Activated gamma-delta T cell (primary cell): Measurements from ENCODE around the gene TUBA8.
"Not testable (repeated sequence)": the region's sequence is repeated elsewhere in the genome, so short reads cannot be mapped to it uniquely, and the experiment has no call there.

Experiments used
- DNase-seq: peaks from one replicate; lab custom pipeline; 2025; lab: John Stamatoyannopoulos, UW

TUBA8 gene

DNA sequence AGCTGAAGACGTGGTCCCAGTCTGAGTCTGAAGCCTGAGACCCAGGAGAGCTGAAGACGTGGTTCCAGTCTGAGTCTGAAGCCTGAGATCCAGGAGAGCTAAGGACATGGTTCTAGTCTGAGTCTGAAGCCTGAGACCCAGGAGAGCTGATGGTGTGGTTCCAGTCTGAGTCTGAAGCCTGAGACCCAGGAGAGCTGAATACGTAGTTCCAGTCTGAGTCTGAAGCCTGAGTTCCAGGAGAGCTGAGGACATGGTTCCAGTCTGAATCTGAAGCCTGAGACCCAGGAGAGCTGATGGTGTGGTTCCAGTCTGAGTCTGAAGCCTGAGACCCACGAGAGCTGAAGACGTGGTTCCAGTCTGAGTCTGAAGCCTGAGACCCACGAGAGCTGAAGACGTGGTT is 4.6 kb upstream of the TUBA8 start:
- DNase-seq: not testable (repeated sequence)

DNA sequence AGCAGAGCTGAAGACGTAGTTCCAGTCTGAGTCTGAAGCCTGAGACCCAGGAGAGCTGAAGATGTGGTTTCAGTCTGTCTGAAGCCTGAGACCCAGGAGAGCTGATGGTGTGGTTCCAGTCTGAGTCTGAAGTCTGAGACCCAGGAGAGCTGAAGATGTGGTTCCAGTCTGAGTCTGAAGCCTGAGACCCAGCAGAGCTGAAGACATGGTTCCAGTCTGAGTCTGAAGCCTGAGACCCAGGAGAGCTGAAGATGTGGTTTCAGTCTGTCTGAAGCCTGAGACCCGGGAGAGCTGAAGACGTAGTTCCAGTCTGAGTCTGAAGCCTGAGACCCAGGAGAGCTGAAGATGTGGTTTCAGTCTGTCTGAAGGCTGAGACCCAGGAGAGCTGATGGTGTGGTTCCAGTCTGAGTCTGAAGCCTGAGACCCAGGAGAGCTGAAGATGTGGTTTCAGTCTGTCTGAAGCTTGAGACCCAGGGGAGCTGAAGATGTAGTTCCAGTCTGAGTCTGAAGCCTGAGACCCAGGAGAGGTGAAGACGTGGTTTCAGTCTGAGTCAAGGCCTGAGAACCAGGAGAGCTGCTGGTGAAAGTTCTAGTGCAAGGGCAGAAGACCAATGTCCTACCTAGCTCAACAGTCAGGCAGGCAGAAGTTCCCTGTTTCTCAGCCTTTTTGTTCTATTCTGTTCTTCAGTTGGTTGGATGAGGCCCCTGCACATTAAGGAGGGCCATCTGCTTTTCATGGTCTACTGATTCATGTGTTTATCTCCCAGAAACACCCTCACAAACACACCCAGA is 3.9 kb upstream of the TUBA8 start:
- DNase-seq: not testable (repeated sequence)

DNA sequence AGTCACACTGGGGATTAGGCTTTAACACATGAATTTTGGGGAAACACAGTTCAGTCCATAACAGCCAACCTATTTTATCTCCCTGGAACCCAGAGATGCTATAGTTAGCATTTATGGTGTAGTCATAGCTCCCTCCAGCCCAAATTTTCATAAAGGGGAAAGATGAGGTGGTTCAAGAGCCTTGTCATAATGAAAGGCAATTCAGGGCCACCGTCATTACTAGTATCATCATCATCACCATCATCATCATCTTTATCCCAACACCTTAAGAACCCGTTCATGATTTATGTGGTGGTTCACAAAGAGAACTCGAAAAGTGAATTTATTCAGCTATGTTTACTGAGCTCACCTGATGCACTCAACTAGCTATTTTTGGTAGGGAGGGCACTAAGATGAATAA is 2.4 kb upstream of the TUBA8 start:
- no peak for DNase-seq

DNA sequence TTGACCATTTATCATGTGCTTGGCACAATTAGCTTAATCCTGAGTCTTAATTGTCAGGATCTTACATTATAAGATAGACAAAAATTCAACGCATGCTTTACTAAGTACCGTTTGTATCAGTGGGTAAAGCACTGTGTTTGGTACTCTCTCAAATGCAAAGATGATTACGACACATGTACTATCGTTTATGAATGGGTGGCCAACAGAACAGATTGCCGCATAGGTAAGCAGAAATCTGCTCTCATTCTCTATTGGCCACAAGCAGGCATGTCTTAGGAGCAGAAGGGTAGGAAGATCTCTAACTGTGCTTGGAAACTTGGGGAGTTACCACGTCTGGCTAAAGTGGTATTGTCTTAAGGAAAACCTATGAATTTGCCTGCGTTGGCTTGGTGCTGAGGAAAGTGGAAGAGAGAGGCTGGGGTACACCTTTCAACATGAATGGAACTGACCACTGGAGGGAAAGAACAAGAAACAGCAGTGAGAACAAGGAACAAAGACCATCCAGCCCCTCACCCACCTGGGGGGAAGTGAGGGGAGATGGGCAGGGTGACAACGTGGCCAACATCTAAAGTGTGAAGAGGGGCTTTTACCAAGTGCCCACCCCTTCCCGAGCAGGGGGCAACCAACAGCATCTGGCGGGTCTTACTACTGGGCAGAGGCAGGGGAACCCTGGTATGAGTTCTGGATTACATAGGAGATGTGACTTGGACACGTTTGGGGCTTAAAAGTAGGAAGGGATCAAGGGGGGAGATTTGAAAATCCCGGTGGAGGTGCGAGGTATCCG is 1.0 kb upstream of the TUBA8 start:
- DNase-seq: no peak

DNA sequence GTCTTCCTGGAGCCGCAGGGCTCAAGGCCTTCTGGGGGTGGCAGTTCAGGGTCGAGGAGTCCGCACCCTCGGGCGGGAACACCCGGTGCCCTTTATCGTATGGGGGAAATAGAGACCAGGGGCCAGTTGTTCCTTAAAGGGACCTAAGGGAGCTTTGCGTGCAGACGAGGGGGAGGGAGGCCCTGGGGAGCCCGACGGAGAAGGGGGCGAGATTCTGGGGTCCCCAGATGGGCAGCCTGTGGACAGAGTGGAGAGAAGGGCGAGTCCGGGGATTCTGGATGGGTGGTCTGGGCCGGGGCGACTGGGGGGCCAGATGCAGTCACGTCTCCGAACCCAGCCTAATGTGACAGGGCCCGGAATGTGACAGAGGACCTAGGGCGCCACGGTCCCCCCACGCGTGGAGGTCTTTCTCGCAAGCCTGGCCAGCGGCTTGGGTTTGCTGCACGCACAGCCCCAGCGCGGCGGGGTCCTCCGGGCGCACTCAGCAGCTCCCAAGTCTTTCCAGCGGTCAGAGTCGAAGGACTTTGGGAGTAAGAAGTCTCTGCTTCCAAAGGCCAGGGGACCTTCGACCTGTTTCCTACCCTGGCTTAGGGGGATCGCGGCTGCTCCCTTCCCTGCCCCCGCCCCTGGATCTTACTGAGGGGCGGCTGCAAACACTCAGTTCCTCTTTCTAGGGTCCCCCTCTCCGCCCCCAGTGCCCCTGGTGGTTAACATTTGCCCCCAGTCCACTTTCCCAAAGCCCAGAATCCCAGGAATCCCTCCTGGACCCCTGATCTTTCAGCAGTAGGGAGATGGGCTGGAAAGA is 547 bp downstream of the TUBA8 start:
- no peak for DNase-seq

DNA sequence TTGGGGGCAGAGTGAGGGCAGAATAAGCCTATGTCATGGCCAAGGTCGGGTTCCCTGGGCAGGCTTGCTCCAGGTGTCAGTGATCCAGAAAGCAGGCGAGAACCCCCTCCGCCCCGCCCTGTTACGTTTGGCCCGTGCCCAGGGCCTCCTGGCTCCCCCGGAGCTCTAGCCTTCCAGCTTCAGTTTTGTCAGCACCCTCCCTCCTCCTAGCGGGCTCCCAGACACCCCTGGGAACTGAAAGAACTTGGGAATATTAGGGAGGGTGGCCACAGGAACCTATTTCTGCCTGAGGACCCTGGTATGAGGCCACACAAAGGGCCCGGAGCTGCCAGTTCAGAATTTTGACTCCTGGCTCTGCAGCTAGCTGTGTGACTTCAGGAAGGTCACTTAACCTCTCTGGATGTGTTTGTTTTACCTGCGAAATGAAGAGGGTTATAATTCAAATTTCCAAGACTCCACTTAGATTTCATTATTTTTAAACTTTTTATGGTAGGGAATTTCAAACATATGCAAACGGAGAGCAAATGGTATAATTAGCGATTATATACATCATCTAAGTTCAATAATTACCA is 1.2 kb downstream of the TUBA8 start:
- no peak for DNase-seq

DNA sequence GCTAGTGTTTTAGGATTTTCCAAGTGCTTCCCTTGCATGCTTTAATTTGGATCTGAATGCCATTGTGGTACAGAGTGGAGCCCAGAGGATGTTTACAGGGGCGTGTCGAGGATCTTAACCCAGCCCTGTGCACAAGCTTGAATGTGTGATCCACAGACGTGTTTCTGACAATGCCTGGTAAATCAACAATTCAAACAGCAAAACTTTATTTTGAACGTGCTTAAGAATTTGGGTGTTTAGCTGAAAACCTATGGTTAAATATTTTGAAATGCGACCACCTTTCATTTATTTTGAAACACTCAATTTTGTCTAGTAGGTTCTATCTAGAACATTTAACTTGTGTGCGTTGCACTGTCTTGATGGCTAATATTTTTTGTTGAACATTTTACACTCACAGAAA is 1.8 kb downstream of the TUBA8 start:
- DNase-seq: no peak

DNA sequence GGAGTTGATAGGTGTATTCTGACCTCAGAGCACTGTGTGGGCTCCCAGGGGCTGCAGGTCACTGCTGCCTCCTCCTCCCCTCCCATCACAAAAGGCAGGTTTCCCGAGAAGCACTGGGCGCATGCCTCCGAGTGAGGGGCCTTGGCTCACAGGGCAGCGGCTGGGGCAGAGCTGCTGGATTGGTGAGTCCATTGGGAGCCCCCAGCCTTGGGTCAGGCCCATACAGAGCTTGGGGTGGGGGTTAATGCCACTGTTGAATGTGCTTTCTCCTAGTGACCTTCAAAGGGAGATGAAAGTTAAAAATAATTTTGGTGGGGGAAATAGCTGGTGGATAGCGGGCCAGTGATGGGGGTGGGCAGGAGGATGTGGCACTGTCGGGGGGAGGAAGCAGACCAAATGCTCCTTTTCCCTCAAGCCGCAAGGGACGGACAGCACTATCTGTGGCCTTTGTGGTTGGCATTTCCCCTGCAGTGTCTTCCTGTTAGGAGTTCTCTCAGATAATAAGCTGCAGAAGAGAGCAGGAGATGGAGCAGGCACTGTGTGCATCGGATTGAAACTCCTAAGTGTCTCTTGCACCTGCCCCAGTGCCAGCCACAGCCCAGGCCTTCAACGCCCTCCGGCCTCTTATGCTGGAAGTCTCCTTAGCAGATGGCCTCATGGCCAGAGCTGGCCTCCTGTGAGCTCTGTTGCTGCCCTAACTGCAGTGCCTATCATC is 3.2 kb downstream of the TUBA8 start:
- no peak for DNase-seq

DNA sequence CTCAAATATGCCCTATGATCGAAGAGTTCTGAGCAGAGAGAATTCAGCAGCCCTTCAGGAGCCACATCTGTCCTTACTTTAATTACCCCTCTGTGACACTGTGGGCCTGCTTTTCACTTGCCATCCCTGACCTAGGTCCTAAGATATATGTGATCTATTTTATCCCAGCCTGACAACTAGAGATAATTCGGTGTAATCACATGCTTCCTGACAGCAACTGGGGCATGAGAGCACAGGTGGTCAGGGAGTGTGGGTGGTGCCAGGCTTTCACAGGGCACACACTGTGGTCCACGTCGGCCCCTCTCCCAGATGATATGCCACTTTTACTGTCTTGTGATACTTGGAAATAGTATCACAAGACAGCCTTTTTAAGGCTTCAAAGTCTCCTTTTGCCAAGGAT is 3.9 kb downstream of the TUBA8 start:
- no peak for DNase-seq

DNA sequence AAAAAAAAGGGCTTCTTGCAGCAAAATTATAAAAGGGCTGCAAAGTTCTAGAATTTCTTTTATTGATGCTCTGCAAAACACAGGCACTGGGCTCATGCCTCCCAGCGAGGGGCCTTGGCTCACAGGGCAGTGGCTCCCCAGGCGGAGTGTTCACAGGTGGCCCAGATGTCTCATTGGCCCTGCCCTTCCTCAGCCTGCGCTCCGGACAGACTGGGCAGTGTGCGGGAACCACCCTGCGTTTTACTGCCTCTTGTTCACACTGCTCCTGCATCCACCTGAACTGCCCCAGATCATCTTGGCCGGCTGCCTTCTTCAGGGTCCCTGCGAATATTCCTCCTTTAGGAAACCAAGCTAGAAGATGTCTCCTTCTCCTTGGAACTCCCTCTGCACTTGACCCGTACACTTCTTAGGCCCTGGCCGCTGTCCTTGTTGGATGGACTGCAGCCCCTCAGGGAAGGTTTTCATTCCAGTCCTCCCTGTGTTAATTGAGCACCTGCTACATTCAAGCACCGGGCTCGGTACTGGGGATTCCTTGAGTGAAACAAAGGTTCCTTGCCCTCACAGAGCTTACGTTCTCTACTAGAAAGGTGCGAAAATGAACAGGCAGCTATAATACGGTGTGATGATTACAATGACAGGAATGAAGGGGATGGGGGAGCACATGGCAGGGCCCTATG is 4.5 kb downstream of the TUBA8 start:
- DNase-seq: no peak

DNA sequence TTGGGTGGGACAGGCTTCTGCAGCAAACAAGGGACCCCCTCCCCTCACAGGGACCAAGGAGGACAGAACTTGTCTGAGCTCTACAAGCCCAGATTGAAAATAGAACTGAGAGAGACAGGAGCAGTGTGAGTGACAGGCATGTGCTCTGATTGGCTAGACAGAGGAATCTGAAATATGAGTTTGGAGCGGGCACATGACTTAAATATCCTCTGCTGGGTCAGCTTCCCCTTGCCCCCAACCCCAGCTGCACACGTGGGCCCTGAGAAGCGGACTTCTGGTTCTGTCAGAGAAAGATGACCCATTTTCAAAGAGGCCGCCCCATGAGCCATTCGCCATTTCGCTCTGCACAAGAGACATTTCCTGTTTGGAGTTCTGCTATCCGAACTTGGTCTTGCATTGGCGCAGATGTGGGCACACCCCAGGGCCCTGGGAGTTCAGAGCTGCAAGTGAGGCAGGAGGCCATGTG is 5.3 kb downstream of the TUBA8 start:
- no peak for DNase-seq

DNA sequence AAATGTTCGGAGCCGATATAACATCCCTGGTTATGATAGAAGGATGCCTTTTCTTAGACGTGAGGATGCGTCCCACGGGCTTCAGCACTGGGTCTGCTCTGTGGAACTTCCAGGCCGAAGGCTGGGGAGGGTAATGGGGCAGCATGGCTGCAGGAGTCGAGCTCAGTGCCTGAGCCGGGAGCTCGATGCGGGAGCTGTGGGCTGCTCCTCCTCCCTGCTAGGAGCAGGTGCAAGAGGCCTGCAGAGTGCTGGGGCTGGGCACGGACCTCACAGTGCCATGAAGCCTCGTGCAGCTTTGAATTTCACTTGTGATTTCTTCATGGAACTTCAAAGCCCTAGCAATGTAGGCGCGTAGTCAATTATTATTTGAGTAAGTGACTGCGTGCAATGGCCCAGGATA is 6.0 kb downstream of the TUBA8 start:
- DNase-seq: no peak

DNA sequence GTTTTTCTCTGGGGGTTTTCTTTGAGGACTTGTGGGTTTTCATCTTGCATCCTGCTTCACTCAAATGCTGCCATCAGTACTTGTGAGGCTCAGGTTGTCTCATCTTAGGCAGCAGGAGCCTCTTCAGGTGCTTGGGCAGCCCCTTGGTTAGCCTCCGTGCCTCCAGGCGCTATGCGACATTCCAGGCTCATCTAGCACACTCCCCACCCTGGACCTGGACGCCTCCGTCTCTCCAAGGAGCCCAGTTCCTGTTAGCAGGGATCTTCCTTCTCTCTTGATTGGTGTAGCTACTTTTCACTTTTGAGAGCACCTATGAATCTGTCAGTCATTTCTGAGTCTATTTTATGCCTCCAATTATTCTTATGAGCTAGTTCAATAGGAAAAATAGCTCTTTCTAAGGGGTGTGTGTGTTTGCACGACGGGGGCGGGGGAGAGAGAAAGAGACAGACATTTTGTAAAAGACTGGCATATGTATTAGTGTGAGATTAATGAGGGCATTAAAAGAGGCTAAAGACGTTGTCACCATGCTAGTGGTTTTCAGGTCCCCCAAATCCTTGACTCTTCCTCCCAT is 7.8 kb downstream of the TUBA8 start:
- DNase-seq: no peak

DNA sequence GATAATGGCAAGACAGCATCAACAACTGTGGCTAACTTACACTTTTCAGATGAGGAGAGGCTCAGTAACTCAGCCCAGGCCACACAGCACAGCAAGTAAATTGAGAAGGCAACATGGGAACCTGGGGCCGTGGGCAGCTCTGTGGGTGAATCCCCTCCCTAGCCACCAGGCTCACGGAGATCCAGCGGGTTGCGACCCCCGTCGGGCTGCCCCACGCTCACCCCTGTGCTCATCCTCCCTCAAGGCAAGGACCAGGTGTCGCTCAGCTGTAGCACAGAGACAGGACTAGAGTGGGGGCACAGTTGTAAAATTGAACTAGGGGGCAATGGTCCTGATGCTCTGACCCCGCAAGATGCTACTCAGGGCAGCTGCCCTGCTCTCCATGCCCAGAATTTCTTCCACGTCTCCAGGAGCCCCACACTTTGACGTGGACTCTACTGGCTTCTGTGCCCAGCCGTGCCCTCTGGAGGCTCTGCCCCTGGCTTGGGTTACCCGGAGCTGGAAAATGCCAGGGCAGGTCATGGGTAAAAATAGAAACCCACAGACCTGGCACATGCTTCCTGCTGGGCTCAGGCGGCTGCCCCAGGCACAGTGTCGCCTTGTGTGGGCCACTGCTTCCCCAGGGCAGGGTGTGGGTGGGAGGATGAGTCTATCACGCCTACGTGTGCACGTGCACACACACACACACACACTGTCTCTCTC is 9.0 kb downstream of the TUBA8 start:
- DNase-seq: no peak

DNA sequence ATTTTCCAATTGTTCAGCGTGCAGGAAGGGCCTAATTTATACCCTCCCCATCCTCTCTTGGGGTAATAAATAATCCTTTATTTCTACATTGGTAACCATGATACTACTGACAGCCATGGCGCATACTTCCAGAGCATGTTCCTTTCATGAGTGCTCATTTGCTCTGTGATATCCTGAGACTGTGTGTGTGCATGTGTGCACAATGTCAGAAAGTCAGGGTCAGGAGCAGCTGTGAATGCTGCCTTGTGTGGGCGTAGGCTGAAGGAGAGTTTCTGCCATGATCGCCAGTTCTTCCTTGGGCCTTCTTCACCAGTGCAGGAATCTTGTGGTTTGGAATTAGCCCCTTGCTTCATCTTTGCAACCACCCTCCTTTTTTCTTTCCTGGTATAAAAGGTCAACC is 10.2 kb downstream of the TUBA8 start:
- DNase-seq: no peak

DNA sequence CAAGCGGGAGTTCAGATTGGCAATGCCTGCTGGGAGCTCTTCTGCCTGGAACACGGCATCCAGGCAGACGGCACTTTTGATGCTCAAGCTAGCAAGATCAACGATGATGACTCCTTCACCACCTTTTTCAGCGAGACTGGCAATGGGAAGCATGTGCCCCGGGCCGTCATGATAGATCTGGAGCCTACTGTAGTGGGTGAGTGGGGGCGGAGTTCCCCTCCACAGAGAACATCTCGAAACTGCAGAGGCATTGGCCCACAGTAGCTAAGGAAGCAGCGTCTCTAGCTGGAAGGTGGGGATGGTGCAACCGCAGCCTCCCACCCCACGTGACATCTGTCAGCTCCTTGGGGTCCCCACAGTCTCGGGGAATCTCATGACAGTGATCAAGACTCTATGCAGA is 10.9 kb downstream of the TUBA8 start:
- DNase-seq: no peak

DNA sequence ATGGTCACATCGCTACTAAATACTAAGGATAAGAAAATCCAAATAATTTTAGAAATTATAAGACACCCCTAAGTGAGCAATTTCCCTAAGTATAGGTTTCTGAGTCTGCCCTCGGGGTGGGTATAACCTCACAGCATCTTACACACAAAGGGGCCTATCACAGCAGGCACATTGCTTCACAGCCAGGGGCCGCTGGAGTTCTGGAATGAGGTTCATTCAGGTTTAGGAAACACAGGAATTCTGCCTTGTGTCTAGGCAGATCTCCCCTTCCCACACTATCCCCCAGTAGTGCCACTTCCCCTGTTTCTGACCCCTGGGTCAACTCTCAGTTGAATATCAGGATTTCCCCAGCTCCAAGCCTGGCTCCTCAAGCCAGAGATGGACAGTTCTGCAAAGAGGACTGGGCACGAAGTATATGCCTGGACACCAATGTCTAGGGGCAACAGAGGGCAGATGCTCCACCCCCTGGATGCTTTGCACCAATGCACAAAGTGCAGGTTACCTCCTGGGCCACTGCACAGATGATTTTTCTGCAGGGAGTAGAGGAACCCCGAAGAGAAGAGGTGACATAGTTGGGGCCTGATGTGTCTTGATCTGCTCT is 11.4 kb downstream of the TUBA8 start:
- DNase-seq: no peak

DNA sequence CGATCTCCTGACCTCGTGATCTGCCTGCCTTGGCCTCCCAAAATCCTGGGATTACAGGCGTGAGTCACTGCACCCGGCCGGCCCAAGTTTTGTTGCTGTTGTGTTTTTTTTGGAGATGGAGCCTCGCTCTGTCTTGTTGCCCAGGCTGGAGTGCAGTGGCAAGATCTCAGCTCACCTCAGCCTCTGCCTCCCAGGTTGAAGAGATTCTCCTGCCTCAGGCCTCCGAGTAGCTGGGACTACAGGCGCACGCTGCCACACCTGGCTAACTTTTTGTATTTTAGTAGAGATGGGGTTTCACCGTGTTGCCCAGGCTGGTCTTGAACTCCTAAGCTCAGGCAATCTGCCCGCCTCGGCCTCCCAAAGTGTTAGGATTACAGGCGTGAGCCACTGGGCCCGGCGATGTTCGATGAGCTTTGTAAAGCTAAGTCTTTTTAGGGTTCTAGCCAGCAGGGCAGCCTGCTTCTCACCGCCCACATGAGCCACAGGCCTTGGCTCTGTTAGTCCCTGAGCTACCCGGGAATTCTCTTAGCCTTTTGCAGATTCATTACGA is 12.9 kb downstream of the TUBA8 start:
- DNase-seq: not testable (repeated sequence)

DNA sequence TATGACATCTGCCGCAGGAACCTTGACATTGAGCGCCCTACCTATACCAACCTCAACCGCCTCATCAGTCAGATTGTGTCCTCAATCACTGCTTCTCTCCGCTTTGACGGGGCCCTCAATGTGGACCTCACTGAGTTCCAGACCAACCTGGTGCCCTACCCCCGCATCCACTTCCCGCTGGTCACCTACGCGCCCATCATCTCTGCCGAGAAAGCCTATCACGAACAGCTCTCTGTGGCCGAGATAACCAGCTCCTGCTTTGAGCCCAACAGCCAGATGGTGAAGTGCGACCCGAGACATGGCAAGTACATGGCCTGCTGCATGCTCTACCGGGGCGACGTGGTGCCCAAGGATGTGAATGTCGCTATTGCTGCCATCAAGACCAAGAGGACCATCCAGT is 16.0 kb downstream of the TUBA8 start:
- no peak for DNase-seq
